Retinal pigment epithelial cell (primary cell): ENCODE measurements around the gene GOLGA6L7.
A peak's percentile ranks its signal among the peaks of the same experiment; 100 is the strongest.
"Not testable (repeated sequence)": the region's sequence is repeated elsewhere in the genome, so short reads cannot be mapped to it uniquely, and the experiment has no call there.

Experiments used
- DNase-seq: peaks from one replicate; pipeline ENCODE4 v3.0.0-alpha.2; 2010; ENCODE audit warnings: low read depth
- H3K4me3 ChIP-seq: 2 replicates; pipeline ENCODE4 v1.5.1; 2011; ENCODE audit warnings: mild to moderate bottlenecking, low read length, control low read depth, moderate library complexity
- CTCF ChIP-seq: conservative IDR thresholded peaks from 2 replicates; pipeline ENCODE4 v1.5.1; 2011; ENCODE audit warnings: low read depth, low read length, control low read depth, inconsistent platforms

GOLGA6L7 gene

GRCh38 chr15:28873585-28874190, 25.2 kb upstream of the GOLGA6L7 start:
- peak; percentile 16 for TF ChIP-seq CTCF
- no peak for DNase-seq

GRCh38 chr15:28873006-28873405, 24.6 kb upstream of the GOLGA6L7 start:
- no peak for TF ChIP-seq CTCF
- no peak overlapping the region for H3K4me3 ChIP-seq
- no peak for DNase-seq

More at GRCh38 chr15:28873585-28874190, 25.2 kb upstream of the GOLGA6L7 start:
- H3K4me3 ChIP-seq, result no peak overlapping the region

GRCh38 chr15:28871168-28871567, 22.7 kb upstream of the GOLGA6L7 start:
- no peak for TF ChIP-seq CTCF

GRCh38 chr15:28868744-28869345, 20.4 kb upstream of the GOLGA6L7 start:
- no peak for TF ChIP-seq CTCF
- DNase-seq, result no peak
- H3K4me3 ChIP-seq, result no peak overlapping the region

More at GRCh38 chr15:28871168-28871567, 22.7 kb upstream of the GOLGA6L7 start:
- no peak for DNase-seq
- no peak overlapping the region for H3K4me3 ChIP-seq

GRCh38 chr15:28861589-28862293, 13.3 kb upstream of the GOLGA6L7 start:
- H3K4me3 ChIP-seq, DNase-seq: not testable (repeated sequence)

- H3K4me3 ChIP-seq, result no peak overlapping the region
- no peak for DNase-seq
- no peak for TF ChIP-seq CTCF
These were observed 12.6 kb upstream of the GOLGA6L7 start for GRCh38 chr15:28861031-28861534.

- DNase-seq, H3K4me3 ChIP-seq: not testable (repeated sequence)
These were observed 6.1 kb upstream of the GOLGA6L7 start for GRCh38 chr15:28854578-28854977.

- DNase-seq, H3K4me3 ChIP-seq: not testable (repeated sequence)
These were observed 5.2 kb upstream of the GOLGA6L7 start for GRCh38 chr15:28853654-28854053.

GRCh38 chr15:28849766-28850165, 1.3 kb upstream of the GOLGA6L7 start:
- not testable (repeated sequence) for H3K4me3 ChIP-seq, DNase-seq

GRCh38 chr15:28849271-28849670, 827 bp upstream of the GOLGA6L7 start:
- not testable (repeated sequence) for H3K4me3 ChIP-seq, DNase-seq

- DNase-seq, H3K4me3 ChIP-seq: not testable (repeated sequence)
These were observed 485 bp downstream of the GOLGA6L7 start for GRCh38 chr15:28847959-28848358.

GRCh38 chr15:28847247-28847646, 1.2 kb downstream of the GOLGA6L7 start:
- H3K4me3 ChIP-seq, DNase-seq: not testable (repeated sequence)

GRCh38 chr15:28844147-28844546, 4.3 kb downstream of the GOLGA6L7 start:
- H3K4me3 ChIP-seq, DNase-seq: not testable (repeated sequence)
